ENCODE data around the gene TDRD1. TPM values are rescaled to one million over a fixed set of nuclear protein-coding genes. Genes with fewer than 3 reads are reported as not detected.

Gene TDRD1
- total and polyA plus RNA-seq, 2 experiments from 2014 or later, result not detected

DNA sequence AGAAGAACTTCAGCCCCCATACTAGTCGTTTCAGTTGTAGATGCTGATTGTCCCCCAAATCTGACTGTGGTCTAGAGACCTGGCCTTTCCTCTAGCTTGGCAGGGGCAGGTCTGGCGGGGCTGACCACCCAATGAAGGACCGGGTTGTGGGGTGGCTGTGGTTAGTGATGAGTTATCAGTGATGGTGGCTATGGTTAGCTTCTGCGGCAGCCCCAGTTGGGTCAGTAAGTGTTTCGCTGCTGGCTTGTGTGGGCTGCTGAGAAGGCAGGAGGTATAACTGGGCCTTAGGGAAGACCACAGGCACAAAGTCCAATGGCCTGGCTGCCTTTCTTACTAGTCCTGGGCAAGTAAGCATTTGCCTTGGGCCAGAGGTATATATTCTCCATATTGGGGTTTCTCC, 81.2 kb downstream of the TDRD1 start:
- Histone ChIP-seq H3K4me2 (ENCODE audit: unreplicated experiment) (peak overlapping the region; percentile 58), H3K4me3 (no peak overlapping the region), H3K9ac (no peak overlapping the region), H3K27ac (peak overlapping the region; percentile 46), H3K9me3 (ENCODE audit: low read depth) (no peaks in the 10 kb centered on the region), H3K36me3 (ENCODE audit: low read depth) (no peaks in the 10 kb centered on the region), H2AFZ (no peak overlapping the region), H3K79me2 (ENCODE audit: insufficient read depth) (no peaks in the 10 kb centered on the region), H3K4me1 (ENCODE audit: insufficient read depth) (peaks cover 26% of the 10 kb centered on the region), H3F3A (ENCODE audit: insufficient read depth) (peaks cover 32% of the 10 kb centered on the region), H3K9me2 (ENCODE audit: insufficient read depth) (no peaks in the 10 kb centered on the region), H4K20me1 (ENCODE audit: insufficient read depth) (no peaks in the 10 kb centered on the region), H3K27me3 (replicated peaks; ENCODE audit: insufficient read depth) (no peaks in the 10 kb centered on the region)
- DNase-seq, result no peak
- in situ Hi-C loops (cut with MboI), result no loop called here
- WGBS, 2 experiments (ENCODE audit: low coverage in 1 of 2, low lambda C conversion rate in 2 of 2, missing lambda C conversion rate in 2 of 2), result 78 to 80% methylated on average over 5 of the region's 5 CpGs
- TF ChIP-seq EZH2 (IDR thresholded peaks at IDR 0.05; ENCODE audit: insufficient read depth, poor library complexity, severe bottlenecking) (no peak), EZH2phosphoT487 (IDR thresholded peaks at IDR 0.05; ENCODE audit: insufficient read depth, low read depth) (no peak)

GRCh38 chr10:114261076-114261475, 81.9 kb downstream of the TDRD1 start:
- TF ChIP-seq EZH2phosphoT487 (IDR thresholded peaks at IDR 0.05; ENCODE audit: insufficient read depth, low read depth) (no peak), EZH2 (IDR thresholded peaks at IDR 0.05; ENCODE audit: insufficient read depth, poor library complexity, severe bottlenecking) (no peak)
- H3K79me2 ChIP-seq (ENCODE audit: insufficient read depth), result no peaks in the 10 kb centered on the region
- peak overlapping the region; percentile 58 for H3K4me2 ChIP-seq (ENCODE audit: unreplicated experiment)
- no peaks in the 10 kb centered on the region for H3K27me3 ChIP-seq (replicated peaks; ENCODE audit: insufficient read depth)
- 72 to 79% methylated on average over 2 of the region's 2 CpGs for WGBS, 2 experiments (ENCODE audit: low coverage in 1 of 2, low lambda C conversion rate in 2 of 2, missing lambda C conversion rate in 2 of 2)
- peaks cover 31% of the 10 kb centered on the region for H3K4me1 ChIP-seq (ENCODE audit: insufficient read depth)
- H3K9ac ChIP-seq, result no peak overlapping the region
- peaks cover 32% of the 10 kb centered on the region for H3F3A ChIP-seq (ENCODE audit: insufficient read depth)
- H2AFZ ChIP-seq, result no peak overlapping the region
- H3K36me3 ChIP-seq (ENCODE audit: low read depth), result no peaks in the 10 kb centered on the region
- in situ Hi-C loops (cut with MboI), result no loop called here
- no peaks in the 10 kb centered on the region for H3K9me3 ChIP-seq (ENCODE audit: low read depth)
- no peak overlapping the region; the same call in 1 of the 2 replicates for H3K27ac ChIP-seq
- H3K4me3 ChIP-seq, result no peak overlapping the region
- H3K9me2 ChIP-seq (ENCODE audit: insufficient read depth), result no peaks in the 10 kb centered on the region
- H4K20me1 ChIP-seq (ENCODE audit: insufficient read depth), result no peaks in the 10 kb centered on the region
- DNase-seq, result peak; percentile 45

DNA sequence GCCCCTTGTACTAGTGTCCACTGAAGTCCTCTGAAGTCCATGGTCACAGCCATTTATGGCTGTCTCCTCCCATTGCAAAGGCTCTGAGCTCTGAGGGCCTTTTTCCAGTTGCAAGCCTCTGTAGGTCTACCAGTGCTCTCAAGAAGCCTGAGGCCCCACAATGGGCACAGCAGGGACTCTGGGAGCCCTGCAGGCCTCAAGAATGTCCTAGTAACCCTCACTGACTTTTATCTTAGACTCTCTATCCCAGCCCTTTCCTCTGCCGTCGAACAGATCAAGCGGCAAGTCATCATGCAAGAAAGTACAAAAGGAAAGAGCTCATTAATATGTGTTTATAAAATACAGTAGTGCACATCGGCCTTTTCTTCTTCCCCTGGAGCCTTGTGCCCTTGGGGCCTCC, 83.3 kb downstream of the TDRD1 start:
- peaks cover 35% of the 10 kb centered on the region for H3K4me1 ChIP-seq (ENCODE audit: insufficient read depth)
- in situ Hi-C loops (cut with MboI), result no loop called here
- H3K9ac ChIP-seq, result no peak overlapping the region
- no peak overlapping the region for H3K4me2 ChIP-seq (ENCODE audit: unreplicated experiment)
- H3F3A ChIP-seq (ENCODE audit: insufficient read depth), result peaks cover 32% of the 10 kb centered on the region
- 89 to 94% methylated on average over 4 of the region's 4 CpGs for WGBS, 2 experiments (ENCODE audit: low coverage in 1 of 2, low lambda C conversion rate in 2 of 2, missing lambda C conversion rate in 2 of 2)
- H3K9me3 ChIP-seq (ENCODE audit: low read depth), result no peaks in the 10 kb centered on the region
- H3K9me2 ChIP-seq (ENCODE audit: insufficient read depth), result no peaks in the 10 kb centered on the region
- no peak overlapping the region for H2AFZ ChIP-seq
- H3K79me2 ChIP-seq (ENCODE audit: insufficient read depth), result no peaks in the 10 kb centered on the region
- no peaks in the 10 kb centered on the region for H3K27me3 ChIP-seq (replicated peaks; ENCODE audit: insufficient read depth)
- no peak for TF ChIP-seq EZH2phosphoT487 (IDR thresholded peaks at IDR 0.05; ENCODE audit: insufficient read depth, low read depth)
- H3K36me3 ChIP-seq (ENCODE audit: low read depth), result no peaks in the 10 kb centered on the region
- H3K4me3 ChIP-seq, result no peak overlapping the region
- DNase-seq, result no peak
- H4K20me1 ChIP-seq (ENCODE audit: insufficient read depth), result no peaks in the 10 kb centered on the region
- no peak overlapping the region for H3K27ac ChIP-seq

GRCh38 chr10:114265392-114266053, 86.4 kb downstream of the TDRD1 start:
- Histone ChIP-seq H3F3A (ENCODE audit: insufficient read depth) (peaks cover 20% of the 10 kb centered on the region), H3K9me3 (ENCODE audit: low read depth) (no peaks in the 10 kb centered on the region), H3K4me2 (ENCODE audit: unreplicated experiment) (peak overlapping the region; percentile 33), H3K4me3 (no peak overlapping the region), H3K27me3 (replicated peaks; ENCODE audit: insufficient read depth) (no peaks in the 10 kb centered on the region), H3K36me3 (ENCODE audit: low read depth) (no peaks in the 10 kb centered on the region), H3K79me2 (ENCODE audit: insufficient read depth) (no peaks in the 10 kb centered on the region), H3K4me1 (ENCODE audit: insufficient read depth) (peaks cover 24% of the 10 kb centered on the region), H4K20me1 (ENCODE audit: insufficient read depth) (no peaks in the 10 kb centered on the region), H3K9me2 (ENCODE audit: insufficient read depth) (no peaks in the 10 kb centered on the region), H2AFZ (no peak overlapping the region), H3K27ac (no peak overlapping the region), H3K9ac (no peak overlapping the region)
- DNase-seq, result peak; percentile 60
- WGBS, 2 experiments (ENCODE audit: low coverage in 1 of 2, low lambda C conversion rate in 2 of 2, missing lambda C conversion rate in 2 of 2), result 20 to 30% methylated on average over 6 of the region's 6 CpGs
- TF ChIP-seq EZH2 (IDR thresholded peaks at IDR 0.05; ENCODE audit: insufficient read depth, poor library complexity, severe bottlenecking) (no peak), EZH2phosphoT487 (IDR thresholded peaks at IDR 0.05; ENCODE audit: insufficient read depth, low read depth) (no peak)
- in situ Hi-C loops (cut with MboI), result no loop called here
